ENCODE data around the gene EBI3.
A peak's percentile ranks its signal among the peaks of the same experiment; 100 is the strongest.

The EBI3 gene

GRCh38 chr19:4229179-4229931 lies at the start of gene EBI3:
Gene EBI3 (plus strand): TSS chr19:4229523. CDS start chr19:4229551, 28 bp downstream.
- no peaks in the 10 kb centered on the region for H3K4me1 ChIP-seq (ENCODE audit: control insufficient read depth in 2 of 2, insufficient read depth in 2 of 2, low read length in 2 of 2)
- H3K36me3 ChIP-seq (ENCODE audit: control insufficient read depth in 2 of 2, insufficient read depth in 2 of 2, low read length in 2 of 2): no peaks in the 10 kb centered on the region
- no peak within 1 kb of the TSS for H3K27ac ChIP-seq (ENCODE audit: low read depth in 2 of 2, low read length in 2 of 2)
- H3K27me3 ChIP-seq (ENCODE audit: control insufficient read depth in 2 of 2, insufficient read depth in 2 of 2, low read length in 2 of 2): peaks cover 5 to 21% of the 10 kb centered on the region in 2 donors
- H3K9me3 ChIP-seq (ENCODE audit: control insufficient read depth in 2 of 2, low read length in 2 of 2): no peaks in the 10 kb centered on the region
- peak within 1 kb of the TSS in 1 of 2 donors; percentile 45 for H3K4me3 ChIP-seq (ENCODE audit: low read length in 2 of 2)
- H3K9ac ChIP-seq (ENCODE audit: low read depth in 1 of 2, low read length in 2 of 2): no peak within 1 kb of the TSS

- Histone ChIP-seq H3K27me3 (ENCODE audit: control insufficient read depth in 2 of 2, insufficient read depth in 2 of 2, low read length in 2 of 2) (no peaks in the 10 kb centered on the region), H3K27ac (ENCODE audit: low read depth in 2 of 2, low read length in 2 of 2) (peak overlapping the region; percentile 83 to 90), H3K9ac (ENCODE audit: low read depth in 1 of 2, low read length in 2 of 2) (peak overlapping the region; percentile 32 to 61)
These were observed 48.2 kb upstream of the EBI3 start for GRCh38 chr19:4181053-4181508.

GRCh38 chr19:4182084-4182810 lies 47.1 kb upstream of the EBI3 start, which contains the start of the genes ANKRD24 and SIRT6:
Gene ANKRD24 (plus strand): TSS chr19:4182689. CDS start chr19:4186426, 3,737 bp downstream.
Gene SIRT6 (minus strand): TSS chr19:4182563. CDS start chr19:4182539, 24 bp downstream.
- H3K4me3 ChIP-seq (ENCODE audit: low read length in 2 of 2): peak within 1 kb of the TSS; percentile 94 to 95
- H3K4me1 ChIP-seq (ENCODE audit: control insufficient read depth in 2 of 2, insufficient read depth in 2 of 2, low read length in 2 of 2): peaks cover 24 to 26% of the 10 kb centered on the region in 2 donors
- peak within 1 kb of the TSS; percentile 90 to 96 for H3K27ac ChIP-seq (ENCODE audit: low read depth in 2 of 2, low read length in 2 of 2)
- peak within 1 kb of the TSS; percentile 94 to 98 for H3K9ac ChIP-seq (ENCODE audit: low read depth in 1 of 2, low read length in 2 of 2)
- peaks cover 12 to 14% of the 10 kb centered on the region in 2 donors for H3K36me3 ChIP-seq (ENCODE audit: control insufficient read depth in 2 of 2, insufficient read depth in 2 of 2, low read length in 2 of 2)
- no peaks in the 10 kb centered on the region for H3K9me3 ChIP-seq (ENCODE audit: control insufficient read depth in 2 of 2, low read length in 2 of 2)
- no peaks in the 10 kb centered on the region for H3K27me3 ChIP-seq (ENCODE audit: control insufficient read depth in 2 of 2, insufficient read depth in 2 of 2, low read length in 2 of 2)

More at GRCh38 chr19:4181053-4181508, 48.2 kb upstream of the EBI3 start:
- peaks cover 12 to 14% of the 10 kb centered on the region in 2 donors for H3K36me3 ChIP-seq (ENCODE audit: control insufficient read depth in 2 of 2, insufficient read depth in 2 of 2, low read length in 2 of 2)
- peak overlapping the region; percentile 94 to 95 for H3K4me3 ChIP-seq (ENCODE audit: low read length in 2 of 2)
- H3K9me3 ChIP-seq (ENCODE audit: control insufficient read depth in 2 of 2, low read length in 2 of 2): no peaks in the 10 kb centered on the region
- H3K4me1 ChIP-seq (ENCODE audit: control insufficient read depth in 2 of 2, insufficient read depth in 2 of 2, low read length in 2 of 2): peaks cover 24% of the 10 kb centered on the region in 2 donors

GRCh38 chr19:4183967-4184717 lies 45.2 kb upstream of the EBI3 start:
- H3K9ac ChIP-seq (ENCODE audit: low read depth in 1 of 2, low read length in 2 of 2): no peak overlapping the region
- H3K27ac ChIP-seq (ENCODE audit: low read depth in 2 of 2, low read length in 2 of 2): no peak overlapping the region
- H3K36me3 ChIP-seq (ENCODE audit: control insufficient read depth in 2 of 2, insufficient read depth in 2 of 2, low read length in 2 of 2): peaks cover 6 to 10% of the 10 kb centered on the region in 2 donors

GRCh38 chr19:4184718-4185352 lies 44.5 kb upstream of the EBI3 start:
- H3K27ac ChIP-seq (ENCODE audit: low read depth in 2 of 2, low read length in 2 of 2): no peak overlapping the region
- peaks cover under 1 to 4% of the 10 kb centered on the region in 2 donors for H3K36me3 ChIP-seq (ENCODE audit: control insufficient read depth in 2 of 2, insufficient read depth in 2 of 2, low read length in 2 of 2)
- no peaks in the 10 kb centered on the region for H3K27me3 ChIP-seq (ENCODE audit: control insufficient read depth in 2 of 2, insufficient read depth in 2 of 2, low read length in 2 of 2)
- no peaks in the 10 kb centered on the region for H3K9me3 ChIP-seq (ENCODE audit: control insufficient read depth in 2 of 2, low read length in 2 of 2)
- peaks cover 20 to 26% of the 10 kb centered on the region in 2 donors for H3K4me1 ChIP-seq (ENCODE audit: control insufficient read depth in 2 of 2, insufficient read depth in 2 of 2, low read length in 2 of 2)
- no peak overlapping the region for H3K4me3 ChIP-seq (ENCODE audit: low read length in 2 of 2)
- H3K9ac ChIP-seq (ENCODE audit: low read depth in 1 of 2, low read length in 2 of 2): no peak overlapping the region

More at GRCh38 chr19:4183967-4184717, 45.2 kb upstream of the EBI3 start:
- Histone ChIP-seq H3K27me3 (ENCODE audit: control insufficient read depth in 2 of 2, insufficient read depth in 2 of 2, low read length in 2 of 2) (no peaks in the 10 kb centered on the region), H3K9me3 (ENCODE audit: control insufficient read depth in 2 of 2, low read length in 2 of 2) (no peaks in the 10 kb centered on the region), H3K4me1 (ENCODE audit: control insufficient read depth in 2 of 2, insufficient read depth in 2 of 2, low read length in 2 of 2) (peaks cover 24 to 26% of the 10 kb centered on the region in 2 donors), H3K4me3 (ENCODE audit: low read length in 2 of 2) (no peak overlapping the region)

GRCh38 chr19:4185413-4186086 lies 43.8 kb upstream of the EBI3 start:
- H3K4me3 ChIP-seq (ENCODE audit: low read length in 2 of 2): no peak overlapping the region
- no peak overlapping the region for H3K9ac ChIP-seq (ENCODE audit: low read depth in 1 of 2, low read length in 2 of 2)
- H3K27ac ChIP-seq (ENCODE audit: low read depth in 2 of 2, low read length in 2 of 2): no peak overlapping the region
- peaks cover 15 to 20% of the 10 kb centered on the region in 2 donors for H3K4me1 ChIP-seq (ENCODE audit: control insufficient read depth in 2 of 2, insufficient read depth in 2 of 2, low read length in 2 of 2)
- no peaks in the 10 kb centered on the region for H3K27me3 ChIP-seq (ENCODE audit: control insufficient read depth in 2 of 2, insufficient read depth in 2 of 2, low read length in 2 of 2)
- peaks cover 0 to under 1% of the 10 kb centered on the region in 2 donors for H3K36me3 ChIP-seq (ENCODE audit: control insufficient read depth in 2 of 2, insufficient read depth in 2 of 2, low read length in 2 of 2)
- H3K9me3 ChIP-seq (ENCODE audit: control insufficient read depth in 2 of 2, low read length in 2 of 2): no peaks in the 10 kb centered on the region

GRCh38 chr19:4186087-4186993 lies 43.0 kb upstream of the EBI3 start:
- Histone ChIP-seq H3K4me1 (ENCODE audit: control insufficient read depth in 2 of 2, insufficient read depth in 2 of 2, low read length in 2 of 2) (peaks cover 7 to 12% of the 10 kb centered on the region in 2 donors), H3K36me3 (ENCODE audit: control insufficient read depth in 2 of 2, insufficient read depth in 2 of 2, low read length in 2 of 2) (no peaks in the 10 kb centered on the region), H3K4me3 (ENCODE audit: low read length in 2 of 2) (no peak overlapping the region), H3K9me3 (ENCODE audit: control insufficient read depth in 2 of 2, low read length in 2 of 2) (no peaks in the 10 kb centered on the region), H3K9ac (ENCODE audit: low read depth in 1 of 2, low read length in 2 of 2) (no peak overlapping the region), H3K27ac (ENCODE audit: low read depth in 2 of 2, low read length in 2 of 2) (no peak overlapping the region), H3K27me3 (ENCODE audit: control insufficient read depth in 2 of 2, insufficient read depth in 2 of 2, low read length in 2 of 2) (no peaks in the 10 kb centered on the region)

- H3K4me1 ChIP-seq (ENCODE audit: control insufficient read depth in 2 of 2, insufficient read depth in 2 of 2, low read length in 2 of 2): peaks cover 4 to 5% of the 10 kb centered on the region in 2 donors
- no peaks in the 10 kb centered on the region for H3K36me3 ChIP-seq (ENCODE audit: control insufficient read depth in 2 of 2, insufficient read depth in 2 of 2, low read length in 2 of 2)
- H3K27me3 ChIP-seq (ENCODE audit: control insufficient read depth in 2 of 2, insufficient read depth in 2 of 2, low read length in 2 of 2): no peaks in the 10 kb centered on the region
- no peak overlapping the region for H3K4me3 ChIP-seq (ENCODE audit: low read length in 2 of 2)
- H3K9ac ChIP-seq (ENCODE audit: low read depth in 1 of 2, low read length in 2 of 2): no peak overlapping the region
- H3K9me3 ChIP-seq (ENCODE audit: control insufficient read depth in 2 of 2, low read length in 2 of 2): no peaks in the 10 kb centered on the region
- no peak overlapping the region for H3K27ac ChIP-seq (ENCODE audit: low read depth in 2 of 2, low read length in 2 of 2)
These were observed 41.8 kb upstream of the EBI3 start for GRCh38 chr19:4187313-4188122.

All from mucosa of rectum (tissue), 2 donors.